SU-DHL-6 (cell line): ENCODE measurements around the gene INF2.

ENCODE experiments used
- H2AFZ ChIP-seq: fragments of 200-600 bp; sonication (generic); 2 replicates; pipeline ENCODE4 v1.6.1; 2014; ENCODE audit warnings: low read depth, mild to moderate bottlenecking, moderate library complexity, mixed read lengths, antibody characterized with exemption, low read length; ENCODE audit not compliant: severe bottlenecking
- H3F3A ChIP-seq: fragments of 200-600 bp; shearing (Covaris generic); 2 replicates; pipeline ENCODE4 v1.6.0; 2016; ENCODE audit warnings: antibody characterized with exemption, mild to moderate bottlenecking; ENCODE audit not compliant: insufficient read depth
- H3K27ac ChIP-seq: fragments of 200-600 bp; sonication (generic); 2 replicates; pipeline ENCODE4 v1.5.1; 2016; ENCODE audit warnings: low read depth, mild to moderate bottlenecking, low read length, moderate library complexity, mixed read lengths
- H3K27me3 ChIP-seq: fragments of 200-600 bp; sonication (generic), shearing (Covaris generic); 2 replicates; pipeline ENCODE4 v1.6.0; 2014; ENCODE audit warnings: mild to moderate bottlenecking, low read length
- H3K36me3 ChIP-seq: fragments of 200-600 bp; sonication (generic); 2 replicates; pipeline ENCODE4 v1.6.1; 2014; ENCODE audit warnings: mild to moderate bottlenecking, low read length, mixed read lengths
- H3K4me2 ChIP-seq: fragments of 300-600, 200-600 bp; shearing (Covaris generic), sonication (generic); 2 replicates; pipeline ENCODE4 v1.6.0; 2014; ENCODE audit warnings: low read length, low read depth, mild to moderate bottlenecking; ENCODE audit not compliant: poor library complexity, severe bottlenecking
- H3K4me3 ChIP-seq: fragments of 200-600 bp; sonication (generic); 2 replicates; pipeline ENCODE4 v1.5.1; 2014; ENCODE audit warnings: antibody characterized with exemption, low read length, mild to moderate bottlenecking, mixed read lengths; ENCODE audit not compliant: insufficient read depth, poor library complexity, severe bottlenecking
- H3K79me2 ChIP-seq: fragments of 200-600 bp; sonication (generic); 2 replicates; pipeline ENCODE4 v1.6.1; 2014; ENCODE audit warnings: mild to moderate bottlenecking, low read length, moderate library complexity; ENCODE audit not compliant: insufficient read depth
- H3K9ac ChIP-seq: fragments of 200-600 bp; sonication (generic); 2 replicates; pipeline ENCODE4 v1.7.0; 2014; ENCODE audit warnings: mild to moderate bottlenecking, low read length
- H3K9me2 ChIP-seq: fragments of 200-600 bp; sonication (generic); replicated peaks from 2 replicates; pipeline ENCODE4 v1.6.1; 2014; ENCODE audit warnings: low read length; ENCODE audit not compliant: insufficient read depth
- H3K9me3 ChIP-seq: fragments of 200-600 bp; sonication (generic); 2 replicates; pipeline ENCODE4 v1.6.1; 2014; ENCODE audit warnings: low read length, mixed read lengths; ENCODE audit not compliant: insufficient read depth
- H4K20me1 ChIP-seq: fragments of 200-600 bp; sonication (generic); 2 replicates; pipeline ENCODE4 v1.6.1; 2014; ENCODE audit warnings: low read depth, mild to moderate bottlenecking, antibody characterized with exemption, low read length, moderate library complexity, mixed read lengths
- CTCF ChIP-seq: fragments of 200-600 bp; sonication (generic); IDR thresholded peaks from one replicate; pipeline ENCODE4 v1.5.1; 2017; ENCODE audit warnings: antibody characterized with exemption, mild to moderate bottlenecking, low read length, moderate library complexity; ENCODE audit not compliant: insufficient read depth, poor library complexity, severe bottlenecking
- EZH2phosphoT487 ChIP-seq: fragments of 200-600 bp; sonication (generic), shearing (Covaris generic); conservative IDR thresholded peaks from 2 replicates; pipeline ENCODE4 v1.6.1; 2018; ENCODE audit warnings: mild to moderate bottlenecking, antibody characterized with exemption, low read length, moderate library complexity, mixed read lengths

INF2 gene

DNA sequence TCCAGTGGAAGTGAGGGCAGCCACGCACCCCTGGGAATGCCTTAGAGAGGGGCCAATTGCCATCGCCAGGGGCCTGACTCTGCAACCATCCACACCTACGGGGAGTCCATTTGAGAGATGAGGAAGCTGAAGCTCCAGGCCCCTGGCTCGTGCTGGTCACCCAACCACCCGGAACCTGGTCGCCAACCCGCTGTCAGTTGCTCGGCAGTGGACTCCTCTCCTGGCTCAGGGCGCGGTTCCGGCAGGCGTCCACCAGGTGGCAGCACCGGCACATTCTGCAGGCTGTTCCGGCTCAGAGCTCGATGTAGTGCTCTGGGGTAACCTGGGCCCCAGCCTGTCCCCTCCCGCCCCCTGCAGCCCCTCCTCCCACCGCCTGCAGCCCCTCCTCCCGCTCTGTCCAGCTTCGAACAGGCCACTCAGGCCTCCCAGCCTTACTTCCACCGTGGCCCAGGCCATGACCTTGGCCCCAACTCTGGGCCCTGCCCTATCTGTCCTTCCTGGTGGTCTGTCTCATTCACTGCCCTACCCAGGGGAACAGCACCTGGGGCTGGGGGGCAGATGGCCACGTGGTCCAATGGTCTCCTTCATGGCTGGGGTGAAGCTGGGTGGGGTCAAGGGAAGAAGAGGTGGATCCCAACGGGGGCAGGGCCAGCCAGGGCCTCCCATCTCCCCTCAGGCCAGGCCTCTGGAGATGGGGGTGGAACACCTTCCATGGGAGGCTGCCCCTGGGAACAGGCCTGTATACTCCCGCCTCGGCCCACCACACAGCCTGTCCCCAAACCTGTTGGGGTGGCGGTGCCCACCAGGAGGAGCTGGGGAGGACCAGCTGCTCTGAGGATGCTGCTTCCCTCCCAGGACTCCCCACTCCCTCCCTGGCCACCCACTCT lies 79.3 kb downstream of the INF2 start:
- no peaks in the 10 kb centered on the region for H3F3A ChIP-seq

DNA sequence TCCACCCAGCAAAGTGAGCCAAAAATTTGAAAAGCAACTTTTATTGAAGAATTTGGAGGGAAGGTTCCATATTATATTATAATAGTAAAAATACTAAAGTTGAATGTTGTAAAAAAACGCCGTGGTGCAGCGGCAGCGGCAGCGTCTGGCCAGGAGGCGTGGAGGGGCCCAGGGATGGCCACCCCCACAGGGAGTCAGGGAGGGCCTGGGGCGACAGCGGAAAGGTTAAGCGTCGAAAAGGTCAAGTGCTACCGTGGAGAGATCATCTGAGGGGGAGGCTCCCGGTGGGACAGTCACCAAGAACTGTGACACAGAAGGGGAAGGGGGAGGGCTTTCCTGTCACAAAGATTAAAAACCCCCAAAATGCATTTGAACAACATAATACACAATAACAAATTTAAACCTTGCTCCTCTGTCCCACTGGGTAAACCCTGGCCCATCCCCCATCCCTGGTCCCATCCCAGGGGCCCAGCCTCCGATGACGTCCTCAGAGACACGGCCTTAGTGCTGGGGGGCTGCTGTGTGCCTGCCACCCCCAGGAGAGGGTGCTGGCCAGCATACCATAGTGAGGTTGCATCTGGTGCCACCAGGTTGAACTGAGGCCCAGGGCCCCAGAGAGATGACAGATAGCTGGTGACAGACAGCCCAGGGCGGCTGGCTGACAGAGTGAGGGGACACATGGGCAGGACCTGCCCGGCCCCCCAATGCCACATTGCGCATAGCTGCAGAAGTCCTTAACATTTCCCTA lies 80.1 kb downstream of the INF2 start:
- H3K27me3 ChIP-seq, result no peaks in the 10 kb centered on the region
- H3K9ac ChIP-seq, result no peak overlapping the region
- no peaks in the 10 kb centered on the region for H3K9me3 ChIP-seq
- no peak overlapping the region for H3K4me2 ChIP-seq
- no peaks in the 10 kb centered on the region for H3K9me2 ChIP-seq
- no peak overlapping the region for H3K27ac ChIP-seq
- no peak overlapping the region for H2AFZ ChIP-seq
- H3F3A ChIP-seq, result no peaks in the 10 kb centered on the region
- 0 out of 2 replicates have a peak, but pooled peaks cover 9% of the 10 kb centered on the region for H3K36me3 ChIP-seq
- H4K20me1 ChIP-seq, result no peaks in the 10 kb centered on the region
- TF ChIP-seq EZH2phosphoT487 (no peak), CTCF (no peak)
- H3K4me3 ChIP-seq, result no peak overlapping the region
- H3K79me2 ChIP-seq, result no peaks in the 10 kb centered on the region

More for the DNA sequence above, 79.3 kb downstream of the INF2 start:
- no peaks in the 10 kb centered on the region for H3K9me2 ChIP-seq
- H3K4me3 ChIP-seq, result no peak overlapping the region
- no peak overlapping the region for H3K4me2 ChIP-seq
- no peaks in the 10 kb centered on the region for H3K9me3 ChIP-seq
- TF ChIP-seq CTCF (peak; percentile 70), EZH2phosphoT487 (no peak)
- H4K20me1 ChIP-seq, result no peaks in the 10 kb centered on the region
- no peak overlapping the region for H2AFZ ChIP-seq
- no peaks in the 10 kb centered on the region for H3K27me3 ChIP-seq
- 0 out of 2 replicates have a peak, but pooled peaks cover 9% of the 10 kb centered on the region for H3K36me3 ChIP-seq
- H3K9ac ChIP-seq, result no peak overlapping the region
- no peaks in the 10 kb centered on the region for H3K79me2 ChIP-seq
- no peak overlapping the region for H3K27ac ChIP-seq

DNA sequence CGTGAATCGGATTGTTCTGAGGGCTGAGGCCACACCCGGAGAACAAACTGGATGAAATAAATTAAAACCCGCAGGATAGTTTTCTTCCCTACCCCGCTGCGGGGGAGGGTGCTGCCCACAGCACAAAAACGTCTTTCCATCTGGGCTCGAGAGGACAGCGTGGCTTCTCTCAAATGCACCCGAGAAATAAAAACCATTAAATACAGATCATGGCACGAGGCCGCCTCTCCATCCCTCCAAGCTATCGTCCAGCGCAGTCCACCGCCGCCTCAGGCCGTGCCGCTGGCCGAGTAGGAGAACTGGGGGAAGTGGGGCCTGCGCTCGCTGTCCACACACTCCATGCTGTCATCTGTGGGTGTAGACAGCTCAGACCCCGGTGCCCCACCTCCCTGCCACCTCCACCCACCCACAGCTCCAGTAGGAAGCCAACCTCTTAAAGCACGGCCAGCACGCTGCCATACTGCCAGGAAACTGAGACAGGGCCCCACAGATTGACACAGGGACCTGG lies 80.7 kb downstream of the INF2 start:
- no peak overlapping the region for H3K4me2 ChIP-seq
- 0 out of 2 replicates have a peak, but pooled peaks cover 9% of the 10 kb centered on the region for H3K36me3 ChIP-seq
- no peaks in the 10 kb centered on the region for H3K9me3 ChIP-seq
- no peaks in the 10 kb centered on the region for H4K20me1 ChIP-seq
- H3K9me2 ChIP-seq, result no peaks in the 10 kb centered on the region
- H3K27me3 ChIP-seq, result no peaks in the 10 kb centered on the region
- H2AFZ ChIP-seq, result no peak overlapping the region
- no peak overlapping the region for H3K9ac ChIP-seq
- TF ChIP-seq EZH2phosphoT487, result no peak
- TF ChIP-seq CTCF, result no peak
- H3K4me3 ChIP-seq, result no peak overlapping the region
- no peaks in the 10 kb centered on the region for H3F3A ChIP-seq
- no peaks in the 10 kb centered on the region for H3K79me2 ChIP-seq
- no peak overlapping the region for H3K27ac ChIP-seq
